Stimulated activated naive CD8-positive, alpha-beta T cell treated with anti-CD3 and anti-CD28 coated beads, Interleukin-15, Interleukin-2, amounts not matched to agents 100 U/mL and 50 U/mL, for 24 hours (primary cell): Measurements from ENCODE around the gene COX7A2.

ENCODE experiments used
- ATAC-seq: fragments of 150-1000 bp; cut with Tn5 transposase; one replicate; pipeline ENCODE4 v1.10.0; 2021
- DNase-seq: peaks from one replicate; pipeline ENCODE4 v3.0.0; 2021

The COX7A2 gene

DNA sequence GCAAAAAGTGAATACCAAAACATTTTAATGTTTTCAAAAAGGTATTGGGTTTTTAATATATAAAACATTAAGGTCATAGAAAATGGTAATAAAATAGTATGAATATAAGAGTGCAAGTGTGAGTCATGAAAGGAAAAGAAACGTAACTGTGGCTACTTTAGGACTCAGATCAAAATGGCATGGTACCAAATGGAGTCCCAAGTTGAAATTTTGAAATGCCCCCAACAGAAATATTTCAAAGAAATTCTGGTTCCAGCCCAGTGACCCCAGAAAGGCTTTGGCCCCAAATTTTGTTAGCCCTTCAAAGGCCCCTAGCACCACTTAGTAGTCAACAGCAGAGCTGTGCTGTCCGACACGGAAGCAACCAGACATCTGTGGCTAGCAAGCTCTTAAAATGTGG is 43.7 kb downstream of the COX7A2 start:
- ATAC-seq, result no peak

DNA sequence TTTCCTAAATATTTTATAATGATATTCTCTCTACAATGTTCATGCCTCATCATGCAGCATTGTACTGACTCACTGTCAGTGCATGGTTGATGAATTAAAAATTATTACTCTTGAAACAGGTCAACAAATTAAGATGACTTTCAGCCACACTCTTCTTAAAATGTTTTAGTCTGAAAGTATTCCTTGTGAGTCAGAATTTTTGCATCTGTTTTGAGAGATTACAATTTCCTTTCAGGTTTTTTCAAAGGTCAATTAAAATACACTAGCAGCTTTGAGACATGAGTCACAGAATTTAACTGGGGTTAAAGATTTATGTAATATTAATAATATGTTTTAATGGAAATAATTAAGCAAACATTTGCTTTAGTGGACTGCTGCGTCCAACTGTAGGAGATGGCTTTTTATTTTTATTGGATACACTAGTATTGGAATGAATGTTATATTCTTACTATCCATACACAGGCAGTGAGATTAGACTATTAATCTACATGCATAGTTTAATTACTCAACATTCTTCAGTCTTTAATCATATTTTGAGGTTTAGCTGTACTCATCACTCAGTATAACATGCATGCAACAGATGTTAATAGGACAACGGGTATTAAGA is 47.4 kb downstream of the COX7A2 start:
- no peak for ATAC-seq
- no peak for DNase-seq

More for the DNA sequence above, 43.7 kb downstream of the COX7A2 start:
- no peak for DNase-seq

DNA sequence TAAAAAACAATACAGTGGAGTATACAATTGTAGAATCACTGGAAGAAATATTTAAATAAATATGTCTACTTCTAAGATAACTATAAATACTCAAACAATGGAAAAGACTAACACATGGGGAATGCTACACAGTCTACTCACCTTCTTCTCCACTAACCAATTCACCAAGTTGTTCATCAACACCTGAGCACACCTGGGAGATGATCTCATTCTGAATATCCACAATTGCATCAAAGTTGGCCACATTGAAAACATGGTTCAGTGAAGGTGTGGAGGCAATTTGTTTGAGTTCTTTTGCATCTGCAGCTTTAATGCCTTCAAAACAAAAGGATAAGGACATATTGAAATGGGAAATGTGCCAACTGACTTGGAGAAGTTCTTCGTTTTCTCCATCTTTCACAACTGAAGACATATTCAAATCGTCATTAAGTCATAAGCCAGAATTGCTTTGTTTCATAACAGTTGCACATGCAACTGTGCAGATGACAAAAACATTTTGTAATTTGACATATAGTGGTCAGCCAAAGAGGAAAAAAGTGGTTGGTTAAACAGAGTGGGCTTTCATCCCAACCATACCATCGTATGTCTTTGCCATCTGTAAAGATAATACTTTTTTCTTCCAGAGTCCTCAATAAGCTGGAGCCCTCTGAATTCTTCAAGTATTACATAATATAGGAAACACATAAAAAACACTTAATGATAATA is 55.2 kb downstream of the COX7A2 start:
- no peak for DNase-seq
- no peak for ATAC-seq
